OCI-LY3 (cell line): ENCODE data around the gene HSBP1L1.

Experiments
- CTCF ChIP-seq: fragments of 200-600, 300-600 bp; sonication (generic); IDR thresholded peaks from 2 replicates; pipeline ENCODE4 v1.5.1; 2014; ENCODE audit warnings: antibody characterized with exemption, low read length, low read depth
- EZH2phosphoT487 ChIP-seq: fragments of 200-600 bp; shearing (Covaris generic); IDR thresholded peaks from 2 replicates; pipeline ENCODE4 v1.6.1; 2018; ENCODE audit warnings: antibody characterized with exemption, mixed run types, low read depth

GRCh38 chr18:79924814-79925731, 39.4 kb upstream of the HSBP1L1 start:
- TF ChIP-seq CTCF = no peak
- TF ChIP-seq EZH2phosphoT487 = no peak
